GM12878 (cell line): ENCODE measurements around the gene DYSF. TPM values are rescaled to one million over a fixed set of nuclear protein-coding genes. Genes with fewer than 3 reads are reported as not detected.

ENCODE experiments used
- ATAC-seq: fragments of 200-7000 bp; cut with Tn5 transposase; 3 replicates; pipeline ENCODE4 v1.9.1; 2020; ENCODE audit warnings: mild to moderate bottlenecking, moderate library complexity
- BruUV-seq: library from RNA; stranded (reverse); fragments of 400-500 nt; replicated peaks from 2 replicates; lab custom pipeline; 2021; lab: Mats Ljungman, UMichigan
- CTCF ChIA-PET: fragments of 300-600 bp; sonication (Branson Sonifier 250); formaldehyde crosslinking; extraction: SDS; loops from one replicate; lab custom pipeline; 2021; ENCODE audit warnings: inconsistent platforms; lab: Yijun Ruan, JAX
- POLR2A ChIA-PET: fragments of 350-600 bp; formaldehyde crosslinking; extraction: SDS; loops from one replicate; lab custom pipeline; 2021; ENCODE audit warnings: inconsistent platforms; lab: Charles Lee
- RAD21 ChIA-PET: fragments of 300-600 bp; sonication (Branson Sonifier 250); formaldehyde crosslinking; loops from one replicate; lab custom pipeline; 2023; ENCODE audit warnings: antibody characterized with exemption; ENCODE audit not compliant: unreplicated experiment; lab: Charles Lee
- SMC1A ChIA-PET: fragments of 300-600 bp; sonication (Branson Sonifier 250); formaldehyde crosslinking; loops from one replicate; lab custom pipeline; 2023; ENCODE audit not compliant: unreplicated experiment, uncharacterized antibody; lab: Charles Lee
- DNase-seq: peaks from one replicate; pipeline ENCODE4 v3.0.0-alpha.2; 2011; ENCODE audit warnings: low read depth, low spot score
- FAIRE-seq: peaks from 3 replicates; lab custom pipeline; 2011; peaks lifted over from hg19 to GRCh38; lab: Jason Lieb, UNC
- H2AFZ ChIP-seq: 2 replicates; pipeline ENCODE4 v1.6.0; 2011; ENCODE audit warnings: low read depth, low read length, control low read depth; ENCODE audit not compliant: control insufficient read depth
- H3K27ac ChIP-seq: 2 replicates; pipeline ENCODE4 v1.5.1; 2011; ENCODE audit warnings: control low read depth; ENCODE audit not compliant: control insufficient read depth, insufficient read depth
- H3K27me3 ChIP-seq, 2 experiments: replicated peaks in 1 of 2; 2 replicates each; pipeline versions ENCODE4 v1.6.0 to v1.6.1; 2011; ENCODE audit warnings: low read length in 1 of 2; ENCODE audit not compliant: control insufficient read depth in 2 of 2, insufficient read depth in 2 of 2
- H3K36me3 ChIP-seq, 2 experiments: 2 replicates each; pipeline ENCODE4 v1.5.1; 2011; ENCODE audit warnings: low read length in 1 of 2; ENCODE audit not compliant: control insufficient read depth in 2 of 2, insufficient read depth in 2 of 2
- H3K4me1 ChIP-seq: 2 replicates; pipeline ENCODE4 v1.6.1; 2011; ENCODE audit warnings: mild to moderate bottlenecking, low read length, moderate library complexity, mixed read lengths; ENCODE audit not compliant: control insufficient read depth, insufficient read depth
- H3K4me2 ChIP-seq: 2 replicates; pipeline ENCODE4 v1.6.0; 2011; ENCODE audit warnings: control low read depth; ENCODE audit not compliant: control insufficient read depth, insufficient read depth
- H3K4me3 ChIP-seq: fragments of 200-600 bp; sonication (generic); 2 replicates; pipeline ENCODE4 v1.5.1; 2016
- H3K79me2 ChIP-seq: 2 replicates; pipeline ENCODE4 v1.6.0; 2011; ENCODE audit warnings: low read length; ENCODE audit not compliant: control insufficient read depth, insufficient read depth
- H3K9ac ChIP-seq: 2 replicates; pipeline ENCODE4 v1.8.0; 2011; ENCODE audit warnings: low read length, control low read depth, mixed read lengths; ENCODE audit not compliant: control insufficient read depth, insufficient read depth
- H3K9me3 ChIP-seq: replicated peaks from 3 replicates; pipeline ENCODE4 v1.5.1; 2011; ENCODE audit warnings: mild to moderate bottlenecking, low read length; ENCODE audit not compliant: control insufficient read depth, insufficient read depth
- H4K20me1 ChIP-seq: 2 replicates; pipeline ENCODE4 v1.6.0; 2011; ENCODE audit not compliant: control insufficient read depth, insufficient read depth
- CHD1 ChIP-seq: IDR thresholded peaks from 2 replicates; pipeline ENCODE4 v1.6.1; 2012; ENCODE audit warnings: low read depth, low read length, improper control_type of control experiment
- DPF2 ChIP-seq: fragments of 450-650 bp; IDR thresholded peaks from 2 replicates; pipeline ENCODE4 v1.6.1; 2017; ENCODE audit warnings: mild to moderate bottlenecking
- NFYA ChIP-seq: IDR thresholded peaks from 2 replicates; pipeline ENCODE4 v1.6.1; 2011; ENCODE audit warnings: low read depth, mild to moderate bottlenecking, low read length, improper control_type of control experiment, borderline replicate concordance
- POLR2A ChIP-seq: IDR thresholded peaks from 2 replicates; pipeline ENCODE4 v1.6.1; 2011; ENCODE audit warnings: low read depth, mild to moderate bottlenecking, low read length
- RAD51 ChIP-seq: fragments of 450-650 bp; IDR thresholded peaks from 2 replicates; pipeline ENCODE4 v1.6.1; 2016; ENCODE audit warnings: moderate library complexity, mild to moderate bottlenecking, inconsistent platforms
- RCOR1 ChIP-seq: conservative IDR thresholded peaks from 2 replicates; pipeline ENCODE4 v1.6.1; 2012; ENCODE audit warnings: low read depth, low read length, improper control_type of control experiment
- RELB ChIP-seq: fragments of 450-650 bp; IDR thresholded peaks from 2 replicates; pipeline ENCODE4 v1.6.1; 2017; ENCODE audit warnings: low read depth, mild to moderate bottlenecking, moderate library complexity
- SIN3A ChIP-seq: IDR thresholded peaks from 2 replicates; pipeline ENCODE4 v1.6.1; 2012; ENCODE audit warnings: low read depth, low read length, improper control_type of control experiment
- SREBF2 ChIP-seq: IDR thresholded peaks from 2 replicates; pipeline ENCODE4 v1.6.1; 2012; ENCODE audit warnings: mild to moderate bottlenecking, low read length
- TCF7 ChIP-seq: IDR thresholded peaks from 2 replicates; pipeline ENCODE4 v1.6.1; 2014; ENCODE audit warnings: antibody characterized with exemption, borderline replicate concordance
- ZZZ3 ChIP-seq: IDR thresholded peaks from 2 replicates; pipeline ENCODE4 v1.6.1; 2011; ENCODE audit warnings: low read depth; ENCODE audit not compliant: control insufficient read depth, insufficient read length
- WGBS: methylation state at CpG from one replicate; pipeline ENCODE4 v1.1.6; 2016; ENCODE audit warnings: low lambda C conversion rate; ENCODE audit not compliant: insufficient replicate concordance, insufficient coverage; ENCODE audit errors: missing lambda C conversion rate; 5-methylcytosine and 5-hydroxymethylcytosine counted together
- in situ Hi-C: fragments of 300-500 bp; cut with MboI; formaldehyde crosslinking; loops from 9 replicates; pipeline ENCODE4 v1.14.3; 2018; ENCODE audit warnings: mixed read lengths
- intact Hi-C: fragments of 100-400 bp; cut with micrococcal nuclease; formaldehyde crosslinking; loops from one replicate; pipeline ENCODE4 v1.14.2; 2022; ENCODE audit not compliant: unreplicated experiment
- polyA plus RNA-seq, 11 experiments: library from polyadenylated mRNA; depleted of rRNA in 4 of 11; unstranded in 6 of 11; stranded (reverse) in 5 of 11; fragments of >200 nt; fragmentation: Nextera tagmentation in 4 of 11; fragmentation: Illumina TruSeq in 1 of 11; extraction: Ambion mirVana in 4 of 11; extraction: Trizol in 1 of 11; gene quantifications; 1 replicate in 1 of 11; 2 replicates in 10 of 11; pipeline versions ENCODE4 v1.2.1 to v1.2.3, GENCODE V29; 2011 to 2016; ENCODE audit warnings: inconsistent platforms in 2 of 11, missing spikeins in 2 of 11, low read depth in 1 of 11
- total RNA-seq, 4 experiments: library from RNA; depleted of rRNA in 3 of 4; stranded (reverse); fragments of >200 nt in 3 of 4; fragmentation: Illumina TruSeq in 1 of 4; extraction: Trizol in 1 of 4; gene quantifications; 2 replicates each; pipeline versions ENCODE4 v1.2.1 to v1.2.3, GENCODE V29; 2013 to 2021
- TF ChIP-seq, protein P1 (sequence below): fragments of 450-650 bp; IDR thresholded peaks from 2 replicates; pipeline ENCODE4 v1.6.1; 2018; ENCODE audit warnings: mild to moderate bottlenecking, low read depth, moderate library complexity; ENCODE audit not compliant: partially characterized antibody
- TF ChIP-seq, protein P2 (sequence below): fragments of 450-650 bp; IDR thresholded peaks from 2 replicates; pipeline ENCODE4 v1.6.1; 2017; ENCODE audit warnings: mild to moderate bottlenecking
- TF ChIP-seq, protein P3 (sequence below): IDR thresholded peaks from 2 replicates; pipeline ENCODE4 v1.6.1; 2011; ENCODE audit warnings: low read depth, mild to moderate bottlenecking, low read length, moderate library complexity, borderline replicate concordance; ENCODE audit errors: extremely low read depth
- TF ChIP-seq, protein P4 (sequence below): IDR thresholded peaks from 2 replicates; pipeline ENCODE4 v1.6.1; 2011; ENCODE audit warnings: mild to moderate bottlenecking, low read depth, low read length, moderate library complexity; ENCODE audit not compliant: insufficient replicate concordance

The DYSF gene
- total and polyA plus RNA-seq, 10 of the 15 experiments (the other 5 are each of a cell fraction or from before 2014, with no cell fraction given): under 0.01 to 0.15 (median 0.03) TPM; not detected in 7

DNA sequence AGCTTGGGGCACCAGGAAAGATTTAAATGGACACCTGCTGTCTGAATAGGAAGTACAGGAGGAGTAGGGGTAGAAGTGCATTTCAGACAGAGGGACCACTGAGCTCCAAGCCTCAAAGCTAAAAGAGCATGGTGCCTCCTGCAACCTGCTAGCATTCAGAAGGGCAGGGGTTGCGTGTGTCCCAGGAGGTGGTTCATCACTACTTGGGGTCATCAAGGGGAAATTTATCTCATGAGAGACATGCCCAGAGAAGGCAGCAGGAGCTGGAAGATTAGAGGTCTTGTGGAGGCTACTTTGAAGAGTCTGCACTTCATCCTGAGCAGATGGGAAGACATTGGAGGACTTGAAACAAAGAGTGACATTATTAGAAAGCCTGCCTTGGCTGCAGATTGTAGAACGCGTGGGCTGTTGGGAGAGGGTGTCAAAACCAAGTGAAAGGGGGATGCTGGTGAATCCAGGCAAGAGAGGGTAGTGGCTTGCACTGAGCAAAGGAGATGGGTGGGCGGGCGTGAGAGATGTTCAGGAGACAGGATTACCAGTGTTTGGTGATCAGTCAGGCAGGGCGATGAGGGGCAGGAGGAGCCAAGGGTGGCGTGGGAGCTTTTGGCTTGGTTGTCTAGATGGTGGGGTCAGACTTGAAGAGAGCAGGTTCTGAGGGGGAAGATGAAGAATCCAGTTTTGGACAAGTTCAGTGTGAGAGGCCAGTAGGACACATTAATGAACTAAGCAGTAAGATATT lies 154.0 kb downstream of the DYSF start (continued):
- TF ChIP-seq, protein P1, sequence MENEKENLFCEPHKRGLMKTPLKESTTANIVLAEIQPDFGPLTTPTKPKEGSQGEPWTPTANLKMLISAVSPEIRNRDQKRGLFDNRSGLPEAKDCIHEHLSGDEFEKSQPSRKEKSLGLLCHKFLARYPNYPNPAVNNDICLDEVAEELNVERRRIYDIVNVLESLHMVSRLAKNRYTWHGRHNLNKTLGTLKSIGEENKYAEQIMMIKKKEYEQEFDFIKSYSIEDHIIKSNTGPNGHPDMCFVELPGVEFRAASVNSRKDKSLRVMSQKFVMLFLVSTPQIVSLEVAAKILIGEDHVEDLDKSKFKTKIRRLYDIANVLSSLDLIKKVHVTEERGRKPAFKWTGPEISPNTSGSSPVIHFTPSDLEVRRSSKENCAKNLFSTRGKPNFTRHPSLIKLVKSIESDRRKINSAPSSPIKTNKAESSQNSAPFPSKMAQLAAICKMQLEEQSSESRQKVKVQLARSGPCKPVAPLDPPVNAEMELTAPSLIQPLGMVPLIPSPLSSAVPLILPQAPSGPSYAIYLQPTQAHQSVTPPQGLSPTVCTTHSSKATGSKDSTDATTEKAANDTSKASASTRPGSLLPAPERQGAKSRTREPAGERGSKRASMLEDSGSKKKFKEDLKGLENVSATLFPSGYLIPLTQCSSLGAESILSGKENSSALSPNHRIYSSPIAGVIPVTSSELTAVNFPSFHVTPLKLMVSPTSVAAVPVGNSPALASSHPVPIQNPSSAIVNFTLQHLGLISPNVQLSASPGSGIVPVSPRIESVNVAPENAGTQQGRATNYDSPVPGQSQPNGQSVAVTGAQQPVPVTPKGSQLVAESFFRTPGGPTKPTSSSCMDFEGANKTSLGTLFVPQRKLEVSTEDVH: no peak
- TF ChIP-seq, protein P2, sequence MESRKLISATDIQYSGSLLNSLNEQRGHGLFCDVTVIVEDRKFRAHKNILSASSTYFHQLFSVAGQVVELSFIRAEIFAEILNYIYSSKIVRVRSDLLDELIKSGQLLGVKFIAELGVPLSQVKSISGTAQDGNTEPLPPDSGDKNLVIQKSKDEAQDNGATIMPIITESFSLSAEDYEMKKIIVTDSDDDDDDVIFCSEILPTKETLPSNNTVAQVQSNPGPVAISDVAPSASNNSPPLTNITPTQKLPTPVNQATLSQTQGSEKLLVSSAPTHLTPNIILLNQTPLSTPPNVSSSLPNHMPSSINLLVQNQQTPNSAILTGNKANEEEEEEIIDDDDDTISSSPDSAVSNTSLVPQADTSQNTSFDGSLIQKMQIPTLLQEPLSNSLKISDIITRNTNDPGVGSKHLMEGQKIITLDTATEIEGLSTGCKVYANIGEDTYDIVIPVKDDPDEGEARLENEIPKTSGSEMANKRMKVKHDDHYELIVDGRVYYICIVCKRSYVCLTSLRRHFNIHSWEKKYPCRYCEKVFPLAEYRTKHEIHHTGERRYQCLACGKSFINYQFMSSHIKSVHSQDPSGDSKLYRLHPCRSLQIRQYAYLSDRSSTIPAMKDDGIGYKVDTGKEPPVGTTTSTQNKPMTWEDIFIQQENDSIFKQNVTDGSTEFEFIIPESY: no peak
- TF ChIP-seq, protein P3, sequence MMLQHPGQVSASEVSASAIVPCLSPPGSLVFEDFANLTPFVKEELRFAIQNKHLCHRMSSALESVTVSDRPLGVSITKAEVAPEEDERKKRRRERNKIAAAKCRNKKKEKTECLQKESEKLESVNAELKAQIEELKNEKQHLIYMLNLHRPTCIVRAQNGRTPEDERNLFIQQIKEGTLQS: no peak

DNA sequence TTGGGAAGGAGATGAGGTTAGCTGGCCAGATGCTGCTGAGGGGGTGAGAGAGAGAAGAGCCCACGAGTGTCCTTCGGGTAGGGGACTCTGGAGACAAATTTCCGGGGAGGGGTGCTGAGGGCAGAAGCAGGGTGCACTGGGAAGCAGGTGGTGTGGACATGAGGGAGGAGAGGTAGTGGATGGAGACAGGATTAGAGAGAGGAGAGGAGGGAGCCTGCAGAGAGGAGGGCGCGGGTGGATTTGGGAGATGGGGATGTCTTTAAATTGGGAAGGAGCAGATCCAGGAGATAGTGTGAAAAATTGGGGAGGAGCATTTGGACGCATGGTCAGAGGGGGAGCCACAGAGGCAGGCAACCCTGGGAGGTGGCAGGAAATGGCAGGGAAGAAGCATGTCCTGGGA lies 154.7 kb downstream of the DYSF start:
- WGBS: 5% methylated on average over 6 of the region's 6 CpGs
- no TSS peak for BruUV-seq
- no peak overlapping the region for H3K9ac ChIP-seq
- peaks cover 0 to 2% of the 10 kb centered on the region in 2 experiments; a peak in 1 of 4 replicates for H3K27me3 ChIP-seq
- ChIA-PET POLR2A (no interaction called here), CTCF (no interaction called here), SMC1A (no interaction called here), RAD21 (no interaction called here)
- no peaks in the 10 kb centered on the region for H3K79me2 ChIP-seq
- DNase-seq (no peak), FAIRE-seq (no peak), ATAC-seq (no peak)
- peaks cover 3% of the 10 kb centered on the region for H3K4me1 ChIP-seq
- H3K4me3 ChIP-seq: no peak overlapping the region
- in situ Hi-C loops (no loop called here), intact Hi-C loops (no loop called here)
- no peak overlapping the region for H3K27ac ChIP-seq
- H3K9me3 ChIP-seq: no peaks in the 10 kb centered on the region
- H3K36me3 ChIP-seq: no peaks in the 10 kb centered on the region
- no peak overlapping the region for H3K4me2 ChIP-seq
- H2AFZ ChIP-seq: no peak overlapping the region
- no peaks in the 10 kb centered on the region; the same call in none of the 2 replicates for H4K20me1 ChIP-seq
- no peak for TF ChIP-seq TCF7
- TF ChIP-seq POLR2A: no peak
- no peak for TF ChIP-seq RELB
- TF ChIP-seq CHD1: no peak
- TF ChIP-seq, protein P4, sequence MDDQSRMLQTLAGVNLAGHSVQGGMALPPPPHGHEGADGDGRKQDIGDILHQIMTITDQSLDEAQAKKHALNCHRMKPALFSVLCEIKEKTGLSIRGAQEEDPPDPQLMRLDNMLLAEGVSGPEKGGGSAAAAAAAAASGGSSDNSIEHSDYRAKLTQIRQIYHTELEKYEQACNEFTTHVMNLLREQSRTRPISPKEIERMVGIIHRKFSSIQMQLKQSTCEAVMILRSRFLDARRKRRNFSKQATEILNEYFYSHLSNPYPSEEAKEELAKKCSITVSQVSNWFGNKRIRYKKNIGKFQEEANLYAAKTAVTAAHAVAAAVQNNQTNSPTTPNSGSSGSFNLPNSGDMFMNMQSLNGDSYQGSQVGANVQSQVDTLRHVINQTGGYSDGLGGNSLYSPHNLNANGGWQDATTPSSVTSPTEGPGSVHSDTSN: no peak
- TF ChIP-seq RAD51: no peak
- TF ChIP-seq SREBF2: no peak
- no peak for TF ChIP-seq DPF2
- no peak for TF ChIP-seq ZZZ3
- TF ChIP-seq NFYA: no peak
- TF ChIP-seq RCOR1: no peak
- no peak for TF ChIP-seq SIN3A
